ENCODE results near the gene SYT14. TPM values are rescaled to one million over a fixed set of nuclear protein-coding genes. Genes with fewer than 3 reads are reported as not detected.

SYT14 gene
- 0.12 to 0.13 TPM in 2 of 5 replicates, not detected in the others for total RNA-seq (2022; extraction: Qiagen RNA extraction; ENCODE audit: low read depth)

DNA sequence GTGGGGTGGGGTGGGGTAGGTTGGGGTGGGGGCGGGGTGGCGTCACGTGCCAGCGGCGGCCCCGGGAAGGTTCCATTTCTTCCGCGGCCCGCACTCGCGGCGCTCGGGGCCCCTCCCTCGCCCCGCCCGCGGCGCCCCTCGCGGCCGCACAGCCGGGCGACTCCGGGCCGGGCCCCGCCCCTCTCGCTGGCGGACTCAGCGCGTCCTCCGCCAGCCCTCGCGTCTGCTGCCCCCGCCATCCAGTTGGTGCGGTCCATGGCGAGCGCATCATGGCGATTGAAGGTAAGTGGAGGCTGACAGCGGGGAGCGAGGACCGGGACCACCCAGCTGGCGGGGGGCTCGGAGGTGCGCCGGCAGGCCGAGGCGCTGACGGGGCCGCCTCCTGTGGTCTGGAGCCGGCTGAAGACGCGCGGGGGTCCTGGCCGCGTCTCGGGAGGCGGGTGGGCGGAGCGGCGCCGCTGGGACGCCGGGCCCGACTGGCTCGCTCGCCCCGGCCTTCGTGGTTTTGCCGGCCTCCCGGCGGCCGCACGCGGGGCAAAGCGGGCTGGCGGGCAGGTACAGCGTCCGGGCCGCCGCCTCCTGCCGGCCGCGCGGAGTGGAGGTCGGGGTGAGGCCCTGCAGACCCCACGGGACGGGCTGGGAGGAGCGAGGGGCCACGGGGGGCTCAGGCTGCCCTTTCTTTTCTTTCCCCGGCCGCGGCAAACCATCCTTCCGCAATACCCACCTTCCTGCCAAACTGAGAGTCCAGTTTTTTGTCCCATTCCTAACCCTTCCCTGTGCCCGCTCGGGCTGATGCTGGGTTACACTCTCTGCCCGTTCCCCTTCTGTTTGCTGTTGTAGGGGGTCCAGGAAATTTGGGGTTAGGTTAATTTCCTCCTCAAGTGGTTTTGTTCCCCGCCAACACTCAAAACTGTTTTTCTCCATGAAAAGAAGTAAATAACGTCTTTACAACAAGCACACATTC lies at the start of gene SYT14:
Gene SYT14 (plus strand): TSS at position 222 of the 964 bp plus-strand sequence. CDS start 48 bp downstream, at position 270.

Other genes with a start within 250 kb of the SYT14 start
- gene HSD11B1, start 233.4 kb upstream of the SYT14 start, total RNA-seq (2022; extraction: Qiagen RNA extraction; ENCODE audit: low read depth), result 0.12 to 0.44 TPM in 2 of 5 replicates, not detected in the others
- gene TRAF3IP3, start 182.2 kb upstream of the SYT14 start, total RNA-seq (2022; extraction: Qiagen RNA extraction; ENCODE audit: low read depth), result not detected in 5 replicates
- 1.2 to 1.8 TPM (median 1.6 TPM) in 5 replicates for gene C1orf74, start 153.7 kb upstream of the SYT14 start, total RNA-seq (2022; extraction: Qiagen RNA extraction; ENCODE audit: low read depth)
- 0.05 to 0.18 TPM (median 0.17 TPM) in 5 replicates for gene IRF6, start 132.1 kb upstream of the SYT14 start, total RNA-seq (2022; extraction: Qiagen RNA extraction; ENCODE audit: low read depth)
- gene UTP25, start 110.2 kb upstream of the SYT14 start, total RNA-seq (2022; extraction: Qiagen RNA extraction; ENCODE audit: low read depth), result 9.8 to 13.5 TPM (median 11.5 TPM) in 5 replicates